ENCODE data around the gene NPHP3. TPM values are rescaled to one million over a fixed set of nuclear protein-coding genes. Genes with fewer than 3 reads are reported as not detected.

The NPHP3 gene
- total and polyA plus RNA-seq, 2 of the 4 experiments (the other 2 are of a cell fraction), result 19.9 to 21.3 TPM

DNA sequence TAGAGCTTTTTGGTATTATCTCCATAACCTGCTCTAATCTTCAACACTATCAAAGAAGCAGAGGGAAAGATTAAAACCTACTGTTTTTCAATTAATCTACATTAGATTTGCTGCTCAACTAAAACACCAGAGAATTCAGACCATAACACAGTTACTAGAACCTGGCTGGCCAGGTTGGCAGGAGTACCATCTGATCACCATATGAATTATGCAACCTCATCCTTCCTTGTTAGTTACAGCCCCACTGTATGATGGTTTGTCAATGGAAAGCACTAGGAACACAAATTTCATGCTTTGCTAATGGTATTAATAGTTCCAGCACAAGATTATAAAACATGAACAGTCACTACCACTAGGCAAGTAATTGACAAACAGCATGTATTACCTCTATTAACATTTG is 5.8 kb downstream of the NPHP3 start:
- Histone ChIP-seq H3K36me3 (ENCODE audit: control insufficient read depth, insufficient read depth, low read length) (peaks cover 16% of the 10 kb centered on the region), H3K4me3 (ENCODE audit: insufficient read depth, low read depth, low read length) (no peak overlapping the region), H3K4me1 (ENCODE audit: control insufficient read depth, insufficient read depth, low read length) (peaks cover 4% of the 10 kb centered on the region), H3K27ac (ENCODE audit: insufficient read depth, low read length) (no peak overlapping the region), H2AFZ (replicated peaks; ENCODE audit: low read length, poor library complexity) (no peak overlapping the region), H2BK20ac (ENCODE audit: low read depth, low read length) (no peak overlapping the region), H3K27me3 (ENCODE audit: control insufficient read depth, insufficient read depth, low read length) (no peaks in the 10 kb centered on the region), H2BK120ac (ENCODE audit: low read depth, low read length) (no peak overlapping the region), H3K56ac (ENCODE audit: extremely low read depth, insufficient read depth, low read length) (no peak overlapping the region), H3K14ac (replicated peaks; ENCODE audit: low read depth, low read length) (no peak overlapping the region), H2AK5ac (ENCODE audit: low read depth, low read length) (no peak overlapping the region), H3K79me1 (ENCODE audit: low read depth in 1 of 2, low read length in 2 of 2) (peaks cover 12 to 44% of the 10 kb centered on the region in 2 experiments), H3K4me2 (ENCODE audit: low read depth, low read length) (no peak overlapping the region), H2BK5ac (ENCODE audit: low read depth, low read length, poor library complexity, severe bottlenecking) (no peak overlapping the region), H4K91ac (ENCODE audit: insufficient read depth, low read depth, low read length) (no peak overlapping the region), H3K9ac (ENCODE audit: low read depth, low read length) (no peak overlapping the region), H4K8ac (ENCODE audit: low read depth in 2 of 2, low read length in 2 of 2) (no peak overlapping the region), H4K5ac (ENCODE audit: low read depth, low read length) (no peak overlapping the region), H3K23ac (ENCODE audit: low read depth, low read length) (no peak overlapping the region), H3K4ac (ENCODE audit: low read depth, low read length) (no peak overlapping the region), H3K9me3 (ENCODE audit: control insufficient read depth, insufficient read depth, low read length) (no peaks in the 10 kb centered on the region), H4K20me1 (ENCODE audit: insufficient read depth, low read length) (peaks cover 8% of the 10 kb centered on the region; the same call in 1 of the 2 replicates), H3K9me1 (ENCODE audit: insufficient read depth, low read length) (peaks cover 10% of the 10 kb centered on the region), H2BK15ac (ENCODE audit: low read depth, low read length) (no peak overlapping the region), H3K18ac (ENCODE audit: low read depth, low read length) (no peak overlapping the region), H2AK9ac (replicated peaks; ENCODE audit: low read depth, low read length, poor library complexity) (no peak overlapping the region)
- POLR2A ChIA-PET (ENCODE audit: unreplicated experiment), result no interaction called here
- CTCF ChIA-PET, result no interaction called here
- intact Hi-C loops (cut with micrococcal nuclease) (no loop called here), in situ Hi-C loops (cut with MboI; ENCODE audit: low sequenced_read_pairs) (loop anchor here (25.0 kb wide), 1 partner anchor 896 kb away; no protein-coding TSS in a partner anchor), dilution Hi-C loops (cut with HindIII; ENCODE audit: low sequenced_read_pairs, unreplicated experiment) (no loop called here)
- no peak for ATAC-seq (ENCODE audit: low read depth)
- TF ChIP-seq, protein P1, sequence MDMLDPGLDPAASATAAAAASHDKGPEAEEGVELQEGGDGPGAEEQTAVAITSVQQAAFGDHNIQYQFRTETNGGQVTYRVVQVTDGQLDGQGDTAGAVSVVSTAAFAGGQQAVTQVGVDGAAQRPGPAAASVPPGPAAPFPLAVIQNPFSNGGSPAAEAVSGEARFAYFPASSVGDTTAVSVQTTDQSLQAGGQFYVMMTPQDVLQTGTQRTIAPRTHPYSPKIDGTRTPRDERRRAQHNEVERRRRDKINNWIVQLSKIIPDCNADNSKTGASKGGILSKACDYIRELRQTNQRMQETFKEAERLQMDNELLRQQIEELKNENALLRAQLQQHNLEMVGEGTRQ (IDR thresholded peaks at IDR 0.05; ENCODE audit: low read depth, low read length), result no peak
- no peak for TF ChIP-seq MAZ (IDR thresholded peaks at IDR 0.05; ENCODE audit: borderline replicate concordance, low read depth, low read length)
- TF ChIP-seq, protein P2, sequence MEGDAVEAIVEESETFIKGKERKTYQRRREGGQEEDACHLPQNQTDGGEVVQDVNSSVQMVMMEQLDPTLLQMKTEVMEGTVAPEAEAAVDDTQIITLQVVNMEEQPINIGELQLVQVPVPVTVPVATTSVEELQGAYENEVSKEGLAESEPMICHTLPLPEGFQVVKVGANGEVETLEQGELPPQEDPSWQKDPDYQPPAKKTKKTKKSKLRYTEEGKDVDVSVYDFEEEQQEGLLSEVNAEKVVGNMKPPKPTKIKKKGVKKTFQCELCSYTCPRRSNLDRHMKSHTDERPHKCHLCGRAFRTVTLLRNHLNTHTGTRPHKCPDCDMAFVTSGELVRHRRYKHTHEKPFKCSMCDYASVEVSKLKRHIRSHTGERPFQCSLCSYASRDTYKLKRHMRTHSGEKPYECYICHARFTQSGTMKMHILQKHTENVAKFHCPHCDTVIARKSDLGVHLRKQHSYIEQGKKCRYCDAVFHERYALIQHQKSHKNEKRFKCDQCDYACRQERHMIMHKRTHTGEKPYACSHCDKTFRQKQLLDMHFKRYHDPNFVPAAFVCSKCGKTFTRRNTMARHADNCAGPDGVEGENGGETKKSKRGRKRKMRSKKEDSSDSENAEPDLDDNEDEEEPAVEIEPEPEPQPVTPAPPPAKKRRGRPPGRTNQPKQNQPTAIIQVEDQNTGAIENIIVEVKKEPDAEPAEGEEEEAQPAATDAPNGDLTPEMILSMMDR (conservative IDR thresholded peaks at IDR 0.05; ENCODE audit: low read depth, low read length), result no peak
- TF ChIP-seq FOS (IDR thresholded peaks at IDR 0.05; ENCODE audit: low read depth, low read length), result no peak
- TF ChIP-seq SMC3 (IDR thresholded peaks at IDR 0.05; ENCODE audit: low read depth, low read length), result no peak
- TF ChIP-seq RCOR1 (IDR thresholded peaks at IDR 0.05; ENCODE audit: insufficient replicate concordance, low read length), result no peak
- TF ChIP-seq POLR2A (IDR thresholded peaks at IDR 0.05; ENCODE audit: low read depth, low read length), result no peak
- no peak for TF ChIP-seq MAFK (IDR thresholded peaks at IDR 0.05; ENCODE audit: low read depth, low read length)
- no peak for TF ChIP-seq RFX5 (IDR thresholded peaks at IDR 0.05; ENCODE audit: low read depth, low read length)
- no peak for TF ChIP-seq MXI1 (IDR thresholded peaks at IDR 0.05; ENCODE audit: borderline replicate concordance, low read depth, low read length)
- TF ChIP-seq NFE2L2 (IDR thresholded peaks at IDR 0.05; ENCODE audit: low read depth, low read length), result no peak
- TF ChIP-seq RAD21 (IDR thresholded peaks at IDR 0.05; ENCODE audit: low read length), result no peak
- TF ChIP-seq CHD1 (IDR thresholded peaks at IDR 0.05; ENCODE audit: low read depth, low read length), result no peak
- TF ChIP-seq CEBPB (IDR thresholded peaks at IDR 0.05; ENCODE audit: low read depth, low read length), result no peak
- no peak for TF ChIP-seq BHLHE40 (IDR thresholded peaks at IDR 0.05; ENCODE audit: low read depth, low read length)
- TF ChIP-seq, protein P3, sequence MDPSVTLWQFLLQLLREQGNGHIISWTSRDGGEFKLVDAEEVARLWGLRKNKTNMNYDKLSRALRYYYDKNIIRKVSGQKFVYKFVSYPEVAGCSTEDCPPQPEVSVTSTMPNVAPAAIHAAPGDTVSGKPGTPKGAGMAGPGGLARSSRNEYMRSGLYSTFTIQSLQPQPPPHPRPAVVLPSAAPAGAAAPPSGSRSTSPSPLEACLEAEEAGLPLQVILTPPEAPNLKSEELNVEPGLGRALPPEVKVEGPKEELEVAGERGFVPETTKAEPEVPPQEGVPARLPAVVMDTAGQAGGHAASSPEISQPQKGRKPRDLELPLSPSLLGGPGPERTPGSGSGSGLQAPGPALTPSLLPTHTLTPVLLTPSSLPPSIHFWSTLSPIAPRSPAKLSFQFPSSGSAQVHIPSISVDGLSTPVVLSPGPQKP (IDR thresholded peaks at IDR 0.05; ENCODE audit: borderline replicate concordance, low read depth, low read length), result no peak
- BruUV-seq (replicated peaks), result no TSS peak
- no peak for DNase-seq
